ENCODE results near the gene APLF.
A peak's percentile ranks its signal among the peaks of the same experiment; 100 is the strongest.
"Not testable (repeated sequence)": the region's sequence is repeated elsewhere in the genome, so short reads cannot be mapped to it uniquely, and the experiment has no call there.

Gene APLF

DNA sequence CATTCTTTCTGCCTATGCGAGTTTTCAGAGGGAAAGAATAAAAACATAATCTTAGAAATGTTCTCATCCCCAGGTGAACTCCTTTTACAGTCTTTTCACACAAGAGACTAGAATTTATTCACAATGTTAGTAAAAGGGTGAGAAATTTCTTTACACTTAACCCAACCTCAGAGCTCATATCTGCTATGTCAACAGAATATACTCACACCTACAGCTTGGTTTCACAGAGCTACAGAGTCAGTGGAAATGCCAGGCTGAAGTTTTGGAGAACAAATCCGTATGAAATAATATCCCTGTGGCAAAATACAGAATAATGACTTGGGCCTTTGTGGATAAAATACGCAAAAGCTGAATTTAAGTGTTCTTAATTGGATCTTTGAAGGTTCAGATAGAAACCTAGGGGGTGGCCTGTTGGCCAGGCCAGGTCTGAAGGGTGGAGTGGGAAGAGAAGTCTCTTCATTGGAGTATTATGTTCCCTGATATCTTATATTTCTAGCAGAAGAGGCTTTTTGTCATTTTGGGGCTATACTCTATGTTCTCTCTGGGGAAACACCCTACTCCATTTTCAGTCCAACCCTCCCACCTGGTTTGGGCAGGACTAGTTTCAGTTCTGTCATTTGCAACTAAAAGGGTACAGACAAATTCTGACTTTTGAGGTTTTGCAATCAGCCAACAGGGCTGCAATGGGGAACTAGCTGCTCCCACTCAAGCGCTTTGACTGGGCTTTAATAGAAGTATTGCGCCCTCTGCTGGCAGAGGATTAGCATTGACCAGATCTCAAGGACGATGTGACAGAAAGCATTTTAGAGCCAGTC lies 26.0 kb upstream of the APLF start:
- DNase-seq = peak in 52 of 58 donors; percentile 27 to 87 (median 66)

DNA sequence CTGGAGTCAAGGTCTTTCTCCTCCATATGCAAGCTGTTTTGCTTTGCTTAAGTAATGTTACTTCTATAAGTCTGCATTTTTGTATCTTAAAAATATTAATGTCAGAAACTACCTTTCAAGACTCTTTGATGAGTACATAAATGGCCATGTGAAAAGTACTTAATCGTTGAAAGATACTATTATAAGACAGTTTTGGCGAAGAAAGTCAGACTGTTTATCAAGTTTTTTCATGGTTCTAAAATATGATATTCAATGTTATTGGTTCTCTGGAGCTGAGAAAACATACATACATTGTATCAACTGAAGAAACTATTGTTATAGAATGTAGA lies 25.4 kb upstream of the APLF start:
- no peak for DNase-seq

DNA sequence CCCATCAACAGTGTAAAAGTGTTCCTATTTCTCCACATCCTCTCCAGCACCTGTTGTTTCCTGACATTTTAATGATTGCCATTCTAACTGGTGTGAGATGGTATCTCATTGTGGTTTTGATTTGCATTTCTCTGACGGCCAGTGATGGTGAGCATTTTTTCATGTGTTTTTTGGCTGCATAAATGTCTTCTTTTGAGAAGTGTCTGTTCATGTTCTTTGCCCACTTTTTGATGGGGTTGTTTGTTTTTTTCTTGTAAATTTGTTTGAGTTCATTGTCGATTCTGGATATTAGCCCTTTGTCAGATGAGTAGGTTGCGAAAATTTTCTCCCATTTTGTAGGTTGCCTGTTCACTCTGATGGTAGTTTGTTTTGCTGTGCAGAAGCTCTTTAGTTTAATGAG lies 21.0 kb upstream of the APLF start:
- not testable (repeated sequence) for DNase-seq

DNA sequence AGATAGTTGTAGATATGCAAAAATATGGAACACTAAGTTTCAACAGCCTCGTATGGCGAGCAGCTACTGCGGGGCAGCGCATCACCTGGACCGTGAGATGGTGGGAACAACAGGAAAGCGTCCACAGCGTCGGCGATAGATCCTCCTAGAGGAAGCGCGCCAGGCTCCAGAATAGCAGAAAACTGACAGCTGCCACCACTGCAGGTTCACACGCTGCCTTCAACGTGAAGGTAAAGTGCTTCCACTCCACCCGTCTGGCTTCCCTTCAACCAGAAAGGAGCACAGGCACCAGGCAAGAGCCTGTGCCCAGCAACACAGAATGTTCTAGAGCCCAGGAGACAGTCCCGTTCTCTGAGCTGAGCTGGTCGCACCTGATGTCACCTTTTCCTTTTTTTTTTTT lies 20.3 kb upstream of the APLF start:
- DNase-seq = no peak

DNA sequence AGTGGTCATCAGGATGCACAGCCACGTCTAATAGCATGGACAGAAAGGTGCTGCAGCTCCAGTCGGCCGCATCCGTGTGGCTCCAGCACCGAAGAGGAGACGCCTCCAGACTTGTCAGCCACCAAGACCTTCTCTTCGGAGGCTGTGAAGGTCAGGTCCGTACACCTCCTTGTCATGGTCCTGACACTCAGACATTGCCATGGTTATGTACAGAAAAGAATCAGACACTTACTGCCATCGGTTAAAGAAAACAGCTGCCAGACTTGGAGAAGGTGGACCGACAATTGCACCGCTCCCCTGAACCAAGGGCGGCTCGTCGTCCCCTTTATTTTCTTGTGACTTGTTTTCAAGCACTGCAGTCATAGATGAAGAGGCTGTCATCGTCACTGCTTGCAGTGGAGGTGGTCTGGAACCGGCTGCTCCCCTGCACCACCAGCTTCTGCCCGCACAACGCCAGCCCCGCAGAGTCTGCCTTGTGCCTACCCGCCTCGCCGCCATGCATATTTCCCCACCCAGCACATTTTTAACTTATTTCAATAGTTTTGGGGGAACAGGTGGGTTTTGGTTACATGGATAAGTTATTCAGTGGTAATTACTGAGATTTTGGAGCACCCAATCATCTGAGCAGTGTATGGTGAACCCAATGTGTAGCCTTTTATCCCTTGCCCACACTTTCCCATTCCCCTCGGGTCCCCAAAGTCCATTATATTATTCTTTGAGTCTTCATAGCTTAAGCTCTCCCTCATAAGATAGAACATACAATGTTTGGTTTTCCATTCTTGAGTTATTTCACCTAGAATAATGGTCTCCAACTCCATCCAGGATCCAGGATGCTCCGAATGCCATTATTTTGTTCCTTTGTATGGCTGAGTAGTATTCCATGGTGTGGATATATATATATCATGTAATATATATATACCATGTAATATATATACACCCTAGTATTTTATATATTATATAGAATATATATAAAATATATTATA lies 18.4 kb upstream of the APLF start:
- DNase-seq = no peak

DNA sequence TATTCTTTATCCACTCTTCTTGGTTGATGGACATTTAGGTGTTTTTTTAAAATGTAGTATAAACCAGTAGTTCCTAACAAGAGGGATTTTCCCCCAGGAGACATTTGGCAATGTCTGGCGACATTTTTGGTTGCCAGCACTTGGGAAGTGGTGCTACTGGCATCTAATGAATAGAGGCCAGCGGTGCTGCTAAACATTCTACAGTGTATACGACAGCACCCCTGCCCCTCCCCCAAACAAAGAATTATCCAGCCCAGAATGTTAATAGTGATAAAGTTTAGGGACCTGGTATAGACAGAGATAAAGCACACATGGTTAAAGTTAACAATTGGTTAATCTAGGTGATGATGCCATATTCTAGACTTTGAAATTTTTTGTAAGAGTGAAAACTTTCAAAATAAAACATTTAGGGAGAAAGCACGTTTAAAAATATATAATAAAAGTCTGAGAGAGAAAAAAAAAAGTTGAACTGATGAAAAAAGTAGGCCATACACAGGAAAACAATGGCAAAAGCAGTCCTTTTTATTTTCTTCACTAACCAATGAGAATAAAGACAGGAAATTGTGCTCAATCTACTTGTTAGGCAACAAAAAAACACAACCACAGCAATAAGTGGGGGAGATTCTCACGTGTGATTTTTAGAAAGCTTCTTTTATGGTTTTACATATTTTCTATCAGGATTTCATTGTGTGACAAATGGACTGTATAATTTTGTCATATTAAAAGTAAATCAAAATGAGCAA lies 15.1 kb upstream of the APLF start:
- DNase-seq = no peak

DNA sequence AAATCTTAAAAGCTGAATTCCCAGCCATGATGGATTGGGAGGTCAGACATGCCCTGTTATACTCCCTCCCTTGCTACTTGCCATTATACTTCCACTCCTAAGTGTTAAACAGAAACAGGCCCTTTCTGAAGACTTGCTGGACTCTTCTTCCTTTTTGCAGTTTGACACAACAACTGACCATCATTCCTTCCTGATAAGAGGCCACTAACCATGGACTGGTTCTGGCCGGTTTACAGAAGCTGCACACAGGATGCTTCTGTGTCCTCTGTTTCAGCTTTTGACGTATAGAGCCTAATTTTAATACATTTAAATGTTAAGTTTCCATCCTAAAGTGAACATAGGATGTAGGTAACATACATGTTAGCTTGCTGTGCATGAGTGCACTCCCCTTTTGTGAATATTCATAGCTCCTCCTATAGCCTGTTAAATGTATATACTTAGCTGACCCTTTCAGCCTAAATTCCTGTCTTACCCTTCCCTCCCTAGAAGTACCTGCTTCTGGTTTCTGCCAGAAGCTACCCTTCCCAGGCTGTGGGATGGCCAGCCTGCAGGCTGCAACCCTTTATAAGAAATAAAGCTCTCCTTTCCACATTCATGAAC lies 13.5 kb upstream of the APLF start:
- no peak for DNase-seq

DNA sequence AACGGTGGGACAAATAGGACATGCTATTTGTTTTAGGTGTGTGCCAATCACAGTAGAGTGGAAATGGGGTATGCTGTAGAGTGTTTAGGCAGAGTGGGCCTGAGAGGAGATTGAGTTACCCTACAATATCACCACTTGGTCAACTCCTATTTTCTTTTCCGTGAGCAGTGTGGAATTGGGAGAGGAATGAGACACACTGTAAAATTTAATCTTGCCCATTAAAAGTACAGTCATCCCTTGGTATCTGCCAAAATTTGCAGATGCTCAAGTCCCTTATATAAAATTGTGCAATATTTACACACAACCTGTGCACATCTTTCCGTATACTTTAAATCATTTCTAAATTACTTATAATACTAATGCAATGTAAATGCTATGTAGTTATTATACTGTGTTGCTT lies 12.7 kb upstream of the APLF start:
- DNase-seq = no peak

DNA sequence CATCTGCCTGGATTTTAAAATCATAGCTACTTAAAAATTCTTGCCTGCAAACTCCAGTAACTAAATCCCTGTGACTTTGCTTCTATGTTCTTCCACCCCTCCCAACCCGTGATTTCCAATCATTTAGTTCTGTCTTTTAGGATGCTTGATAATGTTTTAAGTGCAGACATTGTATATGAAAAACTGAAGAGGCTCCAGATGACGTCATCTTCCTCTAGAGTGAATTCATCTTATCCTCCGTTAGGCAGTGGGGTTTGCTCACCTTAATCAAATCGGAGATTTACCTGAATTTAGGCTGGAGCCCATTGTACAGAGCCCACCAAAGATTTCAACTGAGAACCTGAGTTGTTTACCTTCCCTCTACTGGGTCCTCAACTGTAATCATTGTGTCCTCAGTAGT lies 11.2 kb upstream of the APLF start:
- no peak for DNase-seq

DNA sequence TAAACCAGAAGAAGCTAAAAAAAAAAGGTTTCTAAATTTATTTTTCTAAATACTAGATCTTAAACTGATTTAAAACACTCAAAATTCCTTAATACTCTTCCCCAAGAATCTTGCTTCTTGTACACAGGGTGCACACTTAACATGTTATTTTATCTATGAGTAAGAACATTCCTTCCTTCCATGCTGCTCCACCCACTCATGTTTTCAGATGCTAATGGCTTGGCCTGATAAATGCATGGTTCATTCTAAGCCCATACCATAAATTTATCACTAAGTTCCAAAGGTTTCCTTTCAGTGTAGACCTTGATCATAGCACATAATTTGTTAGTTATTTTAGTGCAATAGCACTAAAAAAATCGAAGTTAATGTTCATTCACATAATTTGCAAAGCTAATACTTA lies 8.4 kb upstream of the APLF start:
- DNase-seq = no peak

DNA sequence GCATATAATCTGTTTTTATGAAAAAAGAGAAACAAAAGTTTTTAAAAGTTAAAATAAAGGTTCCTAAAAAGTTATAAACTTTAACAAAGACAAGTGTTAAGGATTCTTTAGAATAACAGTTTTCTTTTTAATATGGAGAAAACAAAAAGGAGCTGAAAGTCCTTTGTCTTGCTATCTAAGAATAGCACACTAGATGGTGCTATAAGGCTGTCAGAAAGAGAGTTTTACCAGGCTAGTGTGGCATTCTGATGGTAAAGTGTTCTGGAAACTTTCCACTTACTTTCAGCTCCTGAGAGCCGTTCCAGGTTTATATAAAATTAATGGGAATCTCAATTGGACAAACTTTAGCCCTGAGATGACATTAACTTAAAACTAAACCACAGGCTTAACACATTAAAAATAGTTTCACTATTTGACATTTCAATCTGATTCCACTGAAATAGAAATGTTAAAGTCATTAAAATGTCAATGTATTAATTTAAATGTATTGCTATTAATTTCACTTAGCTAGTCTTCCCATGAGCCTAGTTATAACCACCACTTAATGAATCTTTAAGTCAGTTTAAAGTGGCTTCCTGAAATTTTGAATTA lies 4.0 kb upstream of the APLF start:
- DNase-seq = peak in 2 of 58 donors; percentile 5 to 38

DNA sequence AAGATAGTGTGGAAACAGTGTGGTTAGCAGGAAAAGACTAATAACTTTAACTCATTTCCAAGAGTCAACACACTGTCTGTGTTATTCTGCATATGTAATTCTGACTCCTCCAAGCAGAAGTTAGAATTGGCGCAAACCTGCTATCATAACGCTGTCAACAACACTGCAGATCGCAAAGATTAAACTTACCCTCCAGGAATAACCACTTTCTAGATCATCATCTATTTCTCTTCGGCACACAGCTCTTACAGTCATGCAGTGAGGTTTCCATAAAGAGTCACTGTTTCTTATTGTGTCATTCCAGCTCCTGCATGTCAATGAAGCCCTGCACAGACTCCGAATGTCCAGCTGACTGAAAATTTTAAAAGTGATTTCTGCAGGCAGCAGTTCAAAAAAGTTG lies 2.7 kb upstream of the APLF start:
- DNase-seq = no peak

DNA sequence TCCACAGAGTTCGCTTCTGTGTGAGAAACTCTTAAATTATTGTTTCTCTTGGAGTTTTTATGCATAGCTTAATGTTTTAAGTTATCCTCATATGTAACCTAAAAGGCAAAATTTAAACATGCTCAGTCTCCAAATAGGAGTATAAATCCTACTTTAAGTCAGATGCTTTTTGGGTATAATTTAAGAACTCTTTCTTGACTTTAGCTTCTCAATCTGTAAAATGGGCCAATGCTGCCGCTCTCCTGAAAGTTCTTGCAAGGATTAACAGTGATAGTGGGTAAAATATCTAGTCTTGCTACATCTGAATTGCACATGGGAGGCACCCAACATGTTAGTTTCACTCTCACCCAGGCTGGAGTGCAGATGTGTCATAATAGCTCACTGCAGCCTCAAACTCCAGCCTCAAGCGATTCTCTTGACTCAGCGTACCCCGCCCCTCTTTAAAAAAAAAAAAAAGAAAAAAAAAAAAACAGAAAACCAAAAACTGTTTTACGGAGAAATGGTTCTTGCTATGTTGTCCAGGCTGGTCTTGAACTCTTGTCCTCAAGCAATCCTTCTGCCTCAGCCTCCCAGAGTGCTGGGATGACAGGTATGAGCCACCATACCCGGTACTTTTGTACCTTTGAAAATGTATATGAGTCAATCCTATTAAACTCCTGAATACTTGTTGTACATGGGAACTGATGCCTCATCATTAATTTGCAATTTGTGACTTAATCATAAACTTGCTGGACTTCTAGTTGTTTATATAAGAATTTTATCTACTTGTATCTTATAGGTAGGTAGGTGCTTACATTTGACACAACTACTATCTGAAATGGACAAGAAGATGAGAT lies 2.1 kb upstream of the APLF start:
- no peak for DNase-seq

DNA sequence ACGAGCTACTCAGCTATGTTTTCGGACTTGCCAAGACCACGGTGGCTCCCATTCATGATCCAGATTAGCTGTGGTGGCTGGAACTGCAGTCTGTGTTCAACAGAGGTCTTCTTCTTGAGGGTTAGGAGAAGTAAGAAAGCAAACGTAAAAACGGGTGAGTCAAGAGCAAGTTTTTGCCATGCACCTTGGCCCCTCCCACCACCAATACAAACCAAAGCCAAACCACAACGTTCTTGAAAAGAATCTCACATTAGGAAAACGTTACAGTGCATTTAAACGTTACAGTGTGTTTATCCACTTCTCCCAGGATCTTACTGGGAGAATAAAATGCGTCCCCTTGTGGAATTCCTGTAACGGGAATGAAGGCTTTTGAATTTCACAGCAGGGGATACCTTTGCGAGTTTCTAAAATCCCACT lies 1.0 kb upstream of the APLF start:
- DNase-seq = peak in 2 of 58 donors; percentile 28 to 44

DNA sequence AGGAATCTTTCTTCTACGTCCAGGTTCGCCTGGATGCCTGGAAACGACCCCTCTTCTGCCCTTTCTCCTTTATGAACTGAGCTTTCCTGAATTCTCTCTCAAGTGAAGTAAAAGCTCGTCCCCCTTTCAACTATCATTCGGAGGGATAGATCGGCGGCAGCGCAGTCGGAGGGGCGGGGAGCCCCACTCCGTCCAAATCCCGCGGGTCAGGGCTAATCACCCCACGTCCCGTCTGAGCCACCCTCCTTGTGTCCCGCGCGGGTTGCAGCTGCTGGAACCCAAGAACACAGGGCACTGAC lies 658 bp upstream of the APLF start:
- DNase-seq = peak in 2 of 58 donors; percentile 66 to 72

DNA sequence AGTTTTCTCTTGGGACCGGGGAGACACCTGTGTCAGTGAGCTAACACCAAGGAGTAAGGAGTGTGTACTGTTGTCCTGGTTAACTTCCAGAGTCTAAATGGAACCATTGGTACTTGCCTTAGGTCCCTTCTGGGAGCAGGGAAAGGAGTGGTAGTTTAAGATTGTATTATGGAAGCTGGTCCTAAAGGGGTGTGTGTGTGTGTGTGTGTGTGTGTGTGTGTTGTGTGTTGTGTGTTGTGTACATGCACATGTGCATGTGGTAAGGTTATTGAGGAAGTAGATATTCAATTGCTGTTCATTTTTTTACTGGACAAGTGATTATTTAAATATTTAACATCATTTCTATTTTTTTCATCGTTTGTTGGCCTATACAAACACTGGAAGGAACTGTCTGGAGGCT lies 1.4 kb downstream of the APLF start:
- no peak for DNase-seq

DNA sequence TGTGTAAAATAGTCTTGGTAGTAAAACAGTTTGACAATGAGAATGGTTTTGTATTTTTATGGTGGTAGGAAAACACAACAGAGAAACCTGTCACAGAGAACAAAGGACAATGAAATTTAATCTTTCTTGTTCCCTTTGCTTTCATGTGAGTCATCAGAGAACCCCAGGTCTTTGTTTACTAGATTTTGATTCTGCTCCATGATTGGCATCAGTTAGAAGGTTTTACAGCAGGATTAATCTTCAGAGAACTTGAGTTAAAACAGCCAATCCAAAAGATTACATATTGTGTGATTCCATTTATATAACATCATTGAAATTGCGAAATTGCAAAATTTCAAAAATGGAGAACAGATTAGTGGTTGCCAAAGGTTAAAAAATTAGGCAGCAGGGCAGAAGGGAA lies 2.5 kb downstream of the APLF start:
- no peak for DNase-seq

DNA sequence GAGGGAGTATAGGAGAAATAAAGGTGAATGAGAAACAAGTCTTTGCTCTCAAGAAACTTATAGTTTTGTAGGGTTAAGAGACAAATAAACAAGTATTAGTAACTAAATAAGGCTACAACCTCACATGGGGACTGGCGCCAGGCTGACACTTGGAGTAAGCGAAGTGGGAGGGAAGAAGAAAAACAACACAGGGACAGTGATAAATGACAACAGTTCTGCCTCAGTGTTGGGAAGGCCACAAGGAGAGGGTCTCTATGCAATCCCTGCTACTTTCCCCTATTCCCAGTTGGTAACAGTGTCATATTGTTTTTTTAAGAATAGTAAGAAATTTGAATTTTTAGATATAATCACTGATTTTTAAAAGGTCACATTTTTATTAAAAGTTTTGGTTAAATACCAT lies 4.0 kb downstream of the APLF start:
- no peak for DNase-seq

DNA sequence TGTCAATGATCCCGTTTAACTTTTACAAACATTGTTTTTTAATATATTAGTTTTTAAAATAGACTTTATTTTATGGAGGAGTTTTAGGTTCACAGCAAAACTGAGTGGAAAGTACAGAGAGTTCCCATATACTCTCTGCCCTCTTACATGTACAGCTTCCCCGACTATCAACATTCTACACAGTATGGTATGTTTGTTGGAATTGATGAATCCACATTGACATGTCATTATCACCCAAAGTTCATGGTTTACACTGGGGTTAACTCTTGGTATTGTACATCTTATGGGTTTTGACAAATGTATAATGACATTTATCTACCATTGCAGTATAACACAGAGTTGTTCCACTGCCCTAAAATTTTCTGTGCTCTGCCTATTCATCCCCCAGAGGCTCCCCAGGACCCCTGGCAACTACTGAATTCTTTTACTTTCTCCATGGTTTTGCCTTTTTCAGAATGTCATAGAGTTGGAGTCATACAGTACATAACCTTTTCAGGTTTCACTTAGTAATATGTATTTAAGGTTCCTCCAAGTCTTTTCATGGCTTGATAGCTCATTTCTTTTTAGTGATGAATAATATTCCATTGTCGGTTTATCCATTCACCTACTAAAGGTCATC lies 5.5 kb downstream of the APLF start:
- no peak for DNase-seq

DNA sequence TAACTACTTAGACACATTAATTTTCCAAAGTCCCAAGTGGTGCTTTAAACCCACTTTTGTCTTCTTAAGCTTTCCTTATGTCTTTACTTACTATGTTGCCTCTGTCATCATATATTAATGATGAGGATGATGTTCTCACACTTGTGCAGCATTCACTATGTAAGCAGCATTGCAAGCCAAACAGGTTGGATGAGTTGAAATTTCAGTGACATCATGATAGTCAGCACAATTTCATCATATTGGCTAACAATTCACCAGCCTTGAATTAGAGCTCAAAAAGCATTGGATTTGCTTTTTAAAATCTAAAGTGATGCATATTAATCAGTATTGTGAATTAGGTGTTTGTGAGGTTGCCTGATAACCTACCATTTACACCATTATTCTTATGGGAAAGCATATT lies 7.7 kb downstream of the APLF start:
- DNase-seq = no peak
